A549 (cell line): ENCODE data around the gene ACACA. TPM values are rescaled to one million over a fixed set of nuclear protein-coding genes. Genes with fewer than 3 reads are reported as not detected.

Experiments used
- ATAC-seq, 2 experiments: fragments of 200-7000 bp in 1 of 2; fragments of >200 bp in 1 of 2; cut with Nextera tagmentation in 1 of 2; cut with Tn5 transposase in 1 of 2; 3 replicates each; pipeline versions ENCODE4 v1.8.0 to v1.9.1; 2018 to 2020; ENCODE audit warnings: mild to moderate bottlenecking in 1 of 2, moderate library complexity in 1 of 2
- CTCF ChIA-PET: fragments of 300-600 bp; sonication (Branson Sonifier 250); formaldehyde crosslinking; extraction: SDS; loops from one replicate; lab custom pipeline; 2021; ENCODE audit warnings: antibody characterized with exemption, inconsistent platforms; lab: Yijun Ruan, JAX
- POLR2A ChIA-PET: fragments of 350-600 bp; formaldehyde crosslinking; extraction: SDS; loops from one replicate; lab custom pipeline; 2021; ENCODE audit warnings: antibody characterized with exemption, inconsistent platforms; lab: Yijun Ruan, JAX
- DNase-seq, 2 experiments: peaks; one replicate each; pipeline versions ENCODE4 v3.0.0 to v3.0.0-alpha.2; 2011 to 2016; ENCODE audit warnings: low read depth in 1 of 2, low spot score in 1 of 2
- FAIRE-seq: peaks from 2 replicates; lab custom pipeline; 2011; peaks lifted over from hg19 to GRCh38; lab: Jason Lieb, UNC
- H3K27ac ChIP-seq, 2 experiments: fragments of >200 bp; sonication (Bioruptor Twin); formaldehyde crosslinking; 3 replicates each; pipeline ENCODE4 v1.5.1; 2016 to 2017
- H3K4me1 ChIP-seq: fragments of >200 bp; sonication (Bioruptor Twin); formaldehyde crosslinking; 3 replicates; pipeline ENCODE4 v1.6.1; 2016
- H3K4me2 ChIP-seq: fragments of >200 bp; sonication (Bioruptor Twin); formaldehyde crosslinking; 3 replicates; pipeline ENCODE4 v1.6.1; 2016
- H3K4me3 ChIP-seq: fragments of >200 bp; sonication (Bioruptor Twin); formaldehyde crosslinking; 3 replicates; pipeline ENCODE4 v1.5.1; 2016
- H3K9me3 ChIP-seq: fragments of >200 bp; sonication (Bioruptor Twin); formaldehyde crosslinking; 3 replicates; pipeline ENCODE4 v1.6.1; 2016
- BHLHE40 ChIP-seq: IDR thresholded peaks from 2 replicates; pipeline ENCODE4 v1.6.1; 2012; ENCODE audit warnings: low read depth, low read length, inconsistent platforms
- CBX2 ChIP-seq: fragments of 200-600 bp; sonication (generic); IDR thresholded peaks from 2 replicates; pipeline ENCODE4 v1.6.1; 2016; ENCODE audit warnings: low read depth, mild to moderate bottlenecking, borderline replicate concordance
- CBX8 ChIP-seq: fragments of 200-600 bp; sonication (generic); IDR thresholded peaks from 2 replicates; pipeline ENCODE4 v1.6.1; 2016
- CEBPB ChIP-seq, 2 experiments: fragments of >200 bp in 1 of 2; sonication (Bioruptor Twin) in 1 of 2; formaldehyde crosslinking in 1 of 2; IDR thresholded peaks; 2 replicates each; pipeline ENCODE4 v1.6.1; 2012 to 2016
- CHD4 ChIP-seq: fragments of 200-600 bp; sonication (generic); IDR thresholded peaks from 2 replicates; pipeline ENCODE4 v1.6.1; 2016; ENCODE audit warnings: antibody characterized with exemption, mild to moderate bottlenecking, borderline replicate concordance
- FOSB ChIP-seq: fragments of 250-450 bp; sonication (Bioruptor Pico); IDR thresholded peaks from 2 replicates; pipeline ENCODE4 v1.5.0; 2020; ENCODE audit warnings: mild to moderate bottlenecking, moderate library complexity
- FOSL2 ChIP-seq, 2 experiments: fragments of 450-650 bp in 1 of 2; fragments of >200 bp in 1 of 2; sonication (Bioruptor Twin) in 1 of 2; formaldehyde crosslinking; IDR thresholded peaks; 2 replicates each; pipeline versions ENCODE4 v1.5.0 to v1.6.1; 2016 to 2020; ENCODE audit warnings: mild to moderate bottlenecking in 1 of 2, moderate library complexity in 1 of 2
- FOXS1 ChIP-seq: fragments of 250-450 bp; sonication (Bioruptor Pico); IDR thresholded peaks from 2 replicates; pipeline ENCODE4 v1.5.0; 2020; ENCODE audit warnings: mild to moderate bottlenecking, moderate library complexity
- HDAC2 ChIP-seq: fragments of 200-600 bp; sonication (generic); IDR thresholded peaks from 2 replicates; pipeline ENCODE4 v1.6.1; 2016
- HEYL ChIP-seq: fragments of 250-450 bp; sonication (Bioruptor Pico); IDR thresholded peaks from 2 replicates; pipeline ENCODE4 v1.8.0; 2021; ENCODE audit warnings: mild to moderate bottlenecking, moderate library complexity
- HOXB5 ChIP-seq: fragments of 250-450 bp; sonication (Bioruptor Pico); IDR thresholded peaks from 2 replicates; pipeline ENCODE4 v1.5.0; 2020; ENCODE audit warnings: mild to moderate bottlenecking, moderate library complexity
- JUN ChIP-seq, 2 experiments: fragments of >200 bp; sonication (Bioruptor Twin); formaldehyde crosslinking; IDR thresholded peaks; 2 replicates in 1 of 2; 3 replicates in 1 of 2; pipeline ENCODE4 v1.6.1; 2016 to 2017
- JUNB ChIP-seq: fragments of >200 bp; sonication (Bioruptor Twin); formaldehyde crosslinking; IDR thresholded peaks from 2 replicates; pipeline ENCODE4 v1.6.1; 2016
- KDM5A ChIP-seq: fragments of 200-600 bp; sonication (generic); IDR thresholded peaks from 2 replicates; pipeline ENCODE4 v1.6.1; 2016; ENCODE audit warnings: antibody characterized with exemption, mild to moderate bottlenecking
- MAFK ChIP-seq: fragments of 450-650 bp; IDR thresholded peaks from 2 replicates; pipeline ENCODE4 v1.6.1; 2014; ENCODE audit not compliant: partially characterized antibody
- MAZ ChIP-seq: fragments of 150-350 bp; IDR thresholded peaks from 2 replicates; pipeline ENCODE4 v1.6.1; 2014; ENCODE audit warnings: antibody characterized with exemption, low read depth, low read length, borderline replicate concordance
- NFE2L2 ChIP-seq: fragments of 150-350 bp; conservative IDR thresholded peaks from 2 replicates; pipeline ENCODE4 v1.6.1; 2014; ENCODE audit warnings: low read length
- POLR2A ChIP-seq: IDR thresholded peaks from 2 replicates; pipeline ENCODE4 v1.6.1; 2012; ENCODE audit warnings: mild to moderate bottlenecking, low read length
- RAD21 ChIP-seq, 2 experiments: fragments of >200 bp in 1 of 2; sonication (Bioruptor Twin) in 1 of 2; formaldehyde crosslinking in 1 of 2; IDR thresholded peaks in 1 of 2; conservative IDR thresholded peaks in 1 of 2; 2 replicates in 1 of 2; 3 replicates in 1 of 2; pipeline ENCODE4 v1.6.1; 2012 to 2018; ENCODE audit warnings: inconsistent platforms in 1 of 2
- RCOR1 ChIP-seq: fragments of 150-350 bp; IDR thresholded peaks from 2 replicates; pipeline ENCODE4 v1.6.1; 2014; ENCODE audit warnings: antibody characterized with exemption, low read length, low read depth
- RNF2 ChIP-seq: fragments of 200-600 bp; sonication (generic); IDR thresholded peaks from 2 replicates; pipeline ENCODE4 v1.6.1; 2016; ENCODE audit warnings: low read depth, mild to moderate bottlenecking, antibody characterized with exemption, moderate library complexity, borderline replicate concordance
- SMC3 ChIP-seq: fragments of >200 bp; sonication (Bioruptor Twin); formaldehyde crosslinking; IDR thresholded peaks from 3 replicates; pipeline ENCODE4 v1.6.1; 2018; ENCODE audit warnings: inconsistent platforms
- SREBF2 ChIP-seq: fragments of 450-650 bp; IDR thresholded peaks from 2 replicates; pipeline ENCODE4 v1.6.1; 2014; ENCODE audit warnings: mild to moderate bottlenecking, moderate library complexity
- TFCP2L1 ChIP-seq: fragments of 250-450 bp; sonication (Bioruptor Pico); IDR thresholded peaks from 2 replicates; pipeline ENCODE4 v1.5.0; 2021; ENCODE audit warnings: mild to moderate bottlenecking
- ZFP36 ChIP-seq: fragments of 450-650 bp; IDR thresholded peaks from 2 replicates; pipeline ENCODE4 v1.6.1; 2014; ENCODE audit warnings: borderline replicate concordance; ENCODE audit not compliant: partially characterized antibody
- ZSCAN20 ChIP-seq: fragments of 250-450 bp; sonication (Bioruptor Pico); IDR thresholded peaks from 2 replicates; pipeline ENCODE4 v1.8.0; 2022; ENCODE audit warnings: mild to moderate bottlenecking, moderate library complexity
- WGBS: methylation state at CpG from one replicate; pipeline ENCODE4 v1.1.6; 2017; ENCODE audit errors: missing lambda C conversion rate; 5-methylcytosine and 5-hydroxymethylcytosine counted together
- polyA plus RNA-seq, 4 experiments: library from polyadenylated mRNA; depleted of rRNA in 3 of 4; stranded (reverse); fragments of >200 nt; fragmentation: RNase III in 1 of 4; extraction: RNeasy Plus Mini Kit Qiagen cat#74134 plus additional on column Dnase treatment in 1 of 4; gene quantifications; 2 replicates in 3 of 4; 3 replicates in 1 of 4; pipeline ENCODE4 v1.2.3, GENCODE V29; 2011 to 2017
- TF ChIP-seq, protein P1 (sequence below): IDR thresholded peaks from 2 replicates; pipeline ENCODE4 v1.6.1; 2012
- TF ChIP-seq, protein P2 (sequence below): fragments of 150-350 bp; IDR thresholded peaks from 2 replicates; pipeline ENCODE4 v1.6.1; 2014; ENCODE audit warnings: low read depth, mild to moderate bottlenecking, low read length
- TF ChIP-seq, protein P3 (sequence below): fragments of >200 bp; sonication (Bioruptor Twin); formaldehyde crosslinking; IDR thresholded peaks from 2 replicates; pipeline ENCODE4 v1.6.1; 2016
- TF ChIP-seq, protein P4 (sequence below): IDR thresholded peaks from 2 replicates; pipeline ENCODE4 v1.6.1; 2012
- TF ChIP-seq, protein P5 (sequence below): fragments of 450-650 bp; IDR thresholded peaks from 2 replicates; pipeline ENCODE4 v1.6.1; 2014; ENCODE audit warnings: antibody characterized with exemption
- TF ChIP-seq, protein P6 (sequence below): fragments of >200 bp; sonication (Bioruptor Twin); formaldehyde crosslinking; IDR thresholded peaks from 3 replicates; pipeline ENCODE4 v1.5.1; 2016

ACACA gene
- polyA plus RNA-seq, 2 of the 4 experiments (the other 2 are of a cell fraction) = 51.8 to 112 TPM

DNA sequence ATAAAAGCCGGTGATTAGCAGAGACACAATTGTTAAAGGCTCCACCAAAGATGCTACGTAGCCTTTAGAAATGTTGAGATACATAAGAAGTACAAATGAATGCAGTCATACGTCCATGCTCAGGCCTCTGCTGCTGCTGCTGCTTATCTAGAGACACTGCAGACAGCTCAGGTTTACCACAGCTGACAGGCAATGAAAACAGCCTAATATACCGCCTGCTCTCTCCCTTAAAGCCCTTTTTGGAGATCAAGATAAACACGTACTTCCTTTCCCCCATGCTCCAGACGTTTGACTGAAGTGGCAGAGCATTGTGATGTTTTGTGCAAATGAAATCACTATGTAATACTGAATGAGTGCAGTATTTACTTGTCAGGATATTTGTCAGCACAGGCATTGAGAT is 272.6 kb downstream of the ACACA start:
- FAIRE-seq (no peak), ATAC-seq (no peak), DNase-seq (no peak)
- H3K27ac ChIP-seq = no peak overlapping the region
- TF ChIP-seq RAD21 (conservative IDR thresholded peaks at IDR 0.05 in 1 of 2, IDR thresholded peaks at IDR 0.05 in 1 of 2) (no peak), HEYL (no peak), JUN (IDR thresholded peaks at IDR 0.05) (no peak), CBX2 (no peak), HDAC2 (no peak), JUNB (no peak), HOXB5 (CRISPR knock-in tag) (no peak), BHLHE40 (no peak), NFE2L2 (no peak), CEBPB (IDR thresholded peaks at IDR 0.05) (no peak), RNF2 (no peak), ZFP36 (no peak), FOXS1 (CRISPR knock-in tag) (no peak), FOSB (CRISPR knock-in tag) (no peak), MAZ (no peak), KDM5A (no peak), CBX8 (no peak)
- TF ChIP-seq, protein P1, sequence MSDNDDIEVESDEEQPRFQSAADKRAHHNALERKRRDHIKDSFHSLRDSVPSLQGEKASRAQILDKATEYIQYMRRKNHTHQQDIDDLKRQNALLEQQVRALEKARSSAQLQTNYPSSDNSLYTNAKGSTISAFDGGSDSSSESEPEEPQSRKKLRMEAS = no peak
- TF ChIP-seq, protein P2, sequence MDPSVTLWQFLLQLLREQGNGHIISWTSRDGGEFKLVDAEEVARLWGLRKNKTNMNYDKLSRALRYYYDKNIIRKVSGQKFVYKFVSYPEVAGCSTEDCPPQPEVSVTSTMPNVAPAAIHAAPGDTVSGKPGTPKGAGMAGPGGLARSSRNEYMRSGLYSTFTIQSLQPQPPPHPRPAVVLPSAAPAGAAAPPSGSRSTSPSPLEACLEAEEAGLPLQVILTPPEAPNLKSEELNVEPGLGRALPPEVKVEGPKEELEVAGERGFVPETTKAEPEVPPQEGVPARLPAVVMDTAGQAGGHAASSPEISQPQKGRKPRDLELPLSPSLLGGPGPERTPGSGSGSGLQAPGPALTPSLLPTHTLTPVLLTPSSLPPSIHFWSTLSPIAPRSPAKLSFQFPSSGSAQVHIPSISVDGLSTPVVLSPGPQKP = no peak
- H3K4me1 ChIP-seq = peaks cover 10% of the 10 kb centered on the region; the same call in 1 of the 3 replicates
- H3K4me3 ChIP-seq = no peak overlapping the region
- 81% methylated on average over 6 of the region's 6 CpGs for WGBS
- ChIA-PET POLR2A (no interaction called here), CTCF (interaction anchor here (1.1 to 1.2 kb wide), 2 partner anchors 10 to 41 kb away, joined by 4 to 5 read pairs; no protein-coding TSS in a partner anchor)
- no peak overlapping the region for H3K4me2 ChIP-seq
- H3K9me3 ChIP-seq = no peaks in the 10 kb centered on the region

DNA sequence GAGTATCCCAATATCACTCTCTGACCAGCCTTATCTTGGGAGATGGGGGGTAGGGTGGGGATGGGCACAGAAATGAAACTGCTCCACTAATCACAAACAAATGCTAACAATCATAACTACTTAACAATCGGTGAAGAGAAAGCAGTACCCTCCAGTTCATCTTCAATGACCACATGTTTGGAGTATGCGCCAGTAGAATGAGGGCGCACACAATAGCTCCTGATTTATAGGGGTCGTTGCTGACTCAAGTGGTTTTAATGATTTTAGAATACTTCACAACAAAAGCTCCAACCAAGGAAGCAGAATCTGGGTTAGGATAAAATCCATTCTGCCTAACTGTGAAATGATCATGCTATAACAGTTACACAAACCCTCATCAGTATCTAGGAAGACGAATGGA is 273.5 kb downstream of the ACACA start:
- no peaks in the 10 kb centered on the region for H3K9me3 ChIP-seq
- H3K4me2 ChIP-seq = no peak overlapping the region
- POLR2A ChIA-PET = no interaction called here
- ATAC-seq (no peak), FAIRE-seq (no peak), DNase-seq (no peak)
- TF ChIP-seq, protein P3, sequence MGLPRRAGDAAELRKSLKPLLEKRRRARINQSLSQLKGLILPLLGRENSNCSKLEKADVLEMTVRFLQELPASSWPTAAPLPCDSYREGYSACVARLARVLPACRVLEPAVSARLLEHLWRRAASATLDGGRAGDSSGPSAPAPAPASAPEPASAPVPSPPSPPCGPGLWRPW = no peak
- TF ChIP-seq RAD21 (conservative IDR thresholded peaks at IDR 0.05 in 1 of 2, IDR thresholded peaks at IDR 0.05 in 1 of 2) = no peak
- TF ChIP-seq FOSL2 (IDR thresholded peaks at IDR 0.05) = no peak
- TF ChIP-seq FOSL2 (CRISPR knock-in tag; IDR thresholded peaks at IDR 0.05) = no peak
- no peak for TF ChIP-seq SMC3
- TF ChIP-seq, protein P4, sequence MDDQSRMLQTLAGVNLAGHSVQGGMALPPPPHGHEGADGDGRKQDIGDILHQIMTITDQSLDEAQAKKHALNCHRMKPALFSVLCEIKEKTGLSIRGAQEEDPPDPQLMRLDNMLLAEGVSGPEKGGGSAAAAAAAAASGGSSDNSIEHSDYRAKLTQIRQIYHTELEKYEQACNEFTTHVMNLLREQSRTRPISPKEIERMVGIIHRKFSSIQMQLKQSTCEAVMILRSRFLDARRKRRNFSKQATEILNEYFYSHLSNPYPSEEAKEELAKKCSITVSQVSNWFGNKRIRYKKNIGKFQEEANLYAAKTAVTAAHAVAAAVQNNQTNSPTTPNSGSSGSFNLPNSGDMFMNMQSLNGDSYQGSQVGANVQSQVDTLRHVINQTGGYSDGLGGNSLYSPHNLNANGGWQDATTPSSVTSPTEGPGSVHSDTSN = no peak
- no peak for TF ChIP-seq BHLHE40
- no peak for TF ChIP-seq MAFK
- no peak for TF ChIP-seq HOXB5 (CRISPR knock-in tag)
- TF ChIP-seq CHD4 = no peak
- TF ChIP-seq SREBF2 = no peak
- TF ChIP-seq, protein P1 = no peak
- TF ChIP-seq, protein P5, sequence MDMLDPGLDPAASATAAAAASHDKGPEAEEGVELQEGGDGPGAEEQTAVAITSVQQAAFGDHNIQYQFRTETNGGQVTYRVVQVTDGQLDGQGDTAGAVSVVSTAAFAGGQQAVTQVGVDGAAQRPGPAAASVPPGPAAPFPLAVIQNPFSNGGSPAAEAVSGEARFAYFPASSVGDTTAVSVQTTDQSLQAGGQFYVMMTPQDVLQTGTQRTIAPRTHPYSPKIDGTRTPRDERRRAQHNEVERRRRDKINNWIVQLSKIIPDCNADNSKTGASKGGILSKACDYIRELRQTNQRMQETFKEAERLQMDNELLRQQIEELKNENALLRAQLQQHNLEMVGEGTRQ = no peak
- no peak for TF ChIP-seq ZSCAN20 (CRISPR knock-in tag)
- no peak for TF ChIP-seq HEYL
- TF ChIP-seq RCOR1 = no peak
- TF ChIP-seq ZFP36 = no peak
- TF ChIP-seq FOXS1 (CRISPR knock-in tag) = no peak
- TF ChIP-seq POLR2A = no peak
- no peak for TF ChIP-seq TFCP2L1
- TF ChIP-seq, protein P6, sequence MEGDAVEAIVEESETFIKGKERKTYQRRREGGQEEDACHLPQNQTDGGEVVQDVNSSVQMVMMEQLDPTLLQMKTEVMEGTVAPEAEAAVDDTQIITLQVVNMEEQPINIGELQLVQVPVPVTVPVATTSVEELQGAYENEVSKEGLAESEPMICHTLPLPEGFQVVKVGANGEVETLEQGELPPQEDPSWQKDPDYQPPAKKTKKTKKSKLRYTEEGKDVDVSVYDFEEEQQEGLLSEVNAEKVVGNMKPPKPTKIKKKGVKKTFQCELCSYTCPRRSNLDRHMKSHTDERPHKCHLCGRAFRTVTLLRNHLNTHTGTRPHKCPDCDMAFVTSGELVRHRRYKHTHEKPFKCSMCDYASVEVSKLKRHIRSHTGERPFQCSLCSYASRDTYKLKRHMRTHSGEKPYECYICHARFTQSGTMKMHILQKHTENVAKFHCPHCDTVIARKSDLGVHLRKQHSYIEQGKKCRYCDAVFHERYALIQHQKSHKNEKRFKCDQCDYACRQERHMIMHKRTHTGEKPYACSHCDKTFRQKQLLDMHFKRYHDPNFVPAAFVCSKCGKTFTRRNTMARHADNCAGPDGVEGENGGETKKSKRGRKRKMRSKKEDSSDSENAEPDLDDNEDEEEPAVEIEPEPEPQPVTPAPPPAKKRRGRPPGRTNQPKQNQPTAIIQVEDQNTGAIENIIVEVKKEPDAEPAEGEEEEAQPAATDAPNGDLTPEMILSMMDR = no peak
- no peak overlapping the region for H3K4me3 ChIP-seq
- WGBS = 90% methylated on average over 5 of the region's 5 CpGs
- H3K27ac ChIP-seq = no peak overlapping the region
- peaks cover 10% of the 10 kb centered on the region; the same call in 1 of the 3 replicates for H3K4me1 ChIP-seq
- CTCF ChIA-PET = interaction anchor here (1.2 kb wide), 1 partner anchor 86 kb away, joined by 3 read pairs; no protein-coding TSS in a partner anchor
